Cardiac fibroblast (primary cell): ENCODE data around the gene MYO1E.

ENCODE experiments used
- DNase-seq, 2 donors: peaks; one replicate each; pipeline versions ENCODE4 v3.0.0 to v3.0.0-alpha.2; 2010; ENCODE audit warnings: low read depth in 2 of 2
- H3K4me3 ChIP-seq, 2 donors: replicated peaks in 1 of 2; 1 replicate in 1 of 2; 2 replicates in 1 of 2; pipeline ENCODE4 v1.5.1; 2011; ENCODE audit warnings: low read depth in 2 of 2, low read length in 2 of 2, mild to moderate bottlenecking in 2 of 2, moderate library complexity in 1 of 2
- TF ChIP-seq, protein P1 (sequence below): IDR thresholded peaks from one replicate; pipeline ENCODE4 v1.5.1; 2011; ENCODE audit warnings: low read depth, mild to moderate bottlenecking, low read length, inconsistent platforms

The MYO1E gene

DNA sequence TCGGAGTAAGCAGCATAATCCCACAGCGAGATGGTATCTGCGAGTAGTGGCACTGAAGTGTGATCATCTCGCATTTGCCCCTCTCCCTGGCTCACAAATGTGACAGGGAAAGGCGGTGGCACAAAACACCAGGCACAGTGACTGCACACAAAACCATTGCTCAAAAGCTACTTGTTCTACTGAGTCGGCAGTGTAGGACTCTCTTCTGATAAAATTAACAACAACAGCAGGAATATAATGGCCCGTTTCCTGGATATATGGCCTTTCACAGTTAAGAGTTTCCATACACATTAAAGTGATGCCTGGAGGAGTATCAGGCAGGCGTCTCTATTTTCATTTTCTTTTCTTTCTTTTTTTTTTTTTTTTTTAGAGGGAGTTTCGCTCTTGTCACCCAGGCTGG lies 69.0 kb downstream of the MYO1E start:
- TF ChIP-seq, protein P1, sequence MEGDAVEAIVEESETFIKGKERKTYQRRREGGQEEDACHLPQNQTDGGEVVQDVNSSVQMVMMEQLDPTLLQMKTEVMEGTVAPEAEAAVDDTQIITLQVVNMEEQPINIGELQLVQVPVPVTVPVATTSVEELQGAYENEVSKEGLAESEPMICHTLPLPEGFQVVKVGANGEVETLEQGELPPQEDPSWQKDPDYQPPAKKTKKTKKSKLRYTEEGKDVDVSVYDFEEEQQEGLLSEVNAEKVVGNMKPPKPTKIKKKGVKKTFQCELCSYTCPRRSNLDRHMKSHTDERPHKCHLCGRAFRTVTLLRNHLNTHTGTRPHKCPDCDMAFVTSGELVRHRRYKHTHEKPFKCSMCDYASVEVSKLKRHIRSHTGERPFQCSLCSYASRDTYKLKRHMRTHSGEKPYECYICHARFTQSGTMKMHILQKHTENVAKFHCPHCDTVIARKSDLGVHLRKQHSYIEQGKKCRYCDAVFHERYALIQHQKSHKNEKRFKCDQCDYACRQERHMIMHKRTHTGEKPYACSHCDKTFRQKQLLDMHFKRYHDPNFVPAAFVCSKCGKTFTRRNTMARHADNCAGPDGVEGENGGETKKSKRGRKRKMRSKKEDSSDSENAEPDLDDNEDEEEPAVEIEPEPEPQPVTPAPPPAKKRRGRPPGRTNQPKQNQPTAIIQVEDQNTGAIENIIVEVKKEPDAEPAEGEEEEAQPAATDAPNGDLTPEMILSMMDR: no peak
- no peak overlapping the region for H3K4me3 ChIP-seq
- DNase-seq: no peak

DNA sequence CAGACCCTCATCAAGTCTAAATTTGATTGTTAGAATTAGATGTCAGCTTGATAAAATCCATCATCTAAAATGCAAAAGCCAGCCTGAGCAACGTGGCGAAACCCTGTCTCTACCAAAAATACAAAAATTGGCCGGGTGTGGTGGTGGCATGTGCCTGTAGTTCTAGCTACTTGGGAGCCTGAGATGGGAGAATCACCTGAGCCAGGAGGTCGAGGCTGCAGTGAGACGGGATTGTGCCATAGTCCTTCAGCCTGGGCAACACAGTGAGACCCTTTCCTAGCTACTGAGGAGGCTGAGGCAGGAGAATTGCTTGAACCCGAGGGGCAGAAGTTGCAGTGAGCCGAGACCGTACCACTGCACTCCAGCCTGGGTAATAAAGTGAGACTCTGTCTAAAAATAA lies 69.5 kb downstream of the MYO1E start:
- no peak for DNase-seq
- TF ChIP-seq, protein P1: no peak
- no peak overlapping the region for H3K4me3 ChIP-seq

DNA sequence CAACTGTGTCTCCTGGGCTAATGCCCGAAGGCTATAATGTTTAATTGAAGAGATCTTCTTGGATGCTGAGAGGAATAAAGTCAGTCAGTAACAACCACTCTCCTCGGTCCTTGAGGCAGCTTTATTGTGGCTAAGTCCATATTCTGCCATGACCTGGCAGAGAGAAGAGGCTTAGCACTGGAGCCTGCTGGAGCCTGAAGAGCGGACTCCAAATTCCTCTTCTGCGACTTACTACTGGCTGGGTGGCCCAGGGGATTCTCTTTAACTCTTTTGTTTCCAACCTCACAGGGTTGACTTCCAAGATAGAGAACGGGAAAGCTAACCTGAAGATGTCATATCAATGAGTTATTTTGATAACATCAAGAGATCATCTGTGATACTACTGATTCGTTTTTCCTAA lies 71.1 kb downstream of the MYO1E start:
- no peak for DNase-seq
- no peak overlapping the region for H3K4me3 ChIP-seq

DNA sequence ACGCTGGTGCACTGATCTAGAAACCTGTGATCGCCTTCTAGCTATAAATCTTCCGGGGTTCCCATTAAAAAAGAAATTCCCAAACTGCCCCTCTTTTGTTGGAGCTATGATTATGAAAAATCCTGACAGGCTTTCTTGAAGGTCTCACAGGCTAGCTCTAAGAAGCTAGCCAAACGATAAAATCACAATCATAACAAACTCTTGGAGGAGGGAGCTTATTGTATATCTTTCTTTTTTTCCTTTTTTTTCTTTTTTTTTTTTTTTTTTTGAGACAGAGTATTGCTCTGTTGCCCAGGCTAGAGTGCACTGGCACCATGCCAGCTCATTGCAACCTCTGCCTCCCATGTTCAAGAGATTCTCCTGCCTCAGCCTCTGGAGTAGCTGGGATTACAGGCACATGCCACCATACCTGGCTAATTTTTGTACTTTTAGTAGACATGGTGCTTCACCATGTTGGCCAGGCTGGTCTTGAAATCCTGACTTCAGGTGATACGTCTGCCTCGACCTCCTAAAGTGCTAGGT lies 72.0 kb downstream of the MYO1E start:
- TF ChIP-seq, protein P1: no peak
- H3K4me3 ChIP-seq: no peak overlapping the region
- DNase-seq: peak in 1 of 2 donors; percentile 49

More for the DNA sequence above, 71.1 kb downstream of the MYO1E start:
- TF ChIP-seq, protein P1: no peak

DNA sequence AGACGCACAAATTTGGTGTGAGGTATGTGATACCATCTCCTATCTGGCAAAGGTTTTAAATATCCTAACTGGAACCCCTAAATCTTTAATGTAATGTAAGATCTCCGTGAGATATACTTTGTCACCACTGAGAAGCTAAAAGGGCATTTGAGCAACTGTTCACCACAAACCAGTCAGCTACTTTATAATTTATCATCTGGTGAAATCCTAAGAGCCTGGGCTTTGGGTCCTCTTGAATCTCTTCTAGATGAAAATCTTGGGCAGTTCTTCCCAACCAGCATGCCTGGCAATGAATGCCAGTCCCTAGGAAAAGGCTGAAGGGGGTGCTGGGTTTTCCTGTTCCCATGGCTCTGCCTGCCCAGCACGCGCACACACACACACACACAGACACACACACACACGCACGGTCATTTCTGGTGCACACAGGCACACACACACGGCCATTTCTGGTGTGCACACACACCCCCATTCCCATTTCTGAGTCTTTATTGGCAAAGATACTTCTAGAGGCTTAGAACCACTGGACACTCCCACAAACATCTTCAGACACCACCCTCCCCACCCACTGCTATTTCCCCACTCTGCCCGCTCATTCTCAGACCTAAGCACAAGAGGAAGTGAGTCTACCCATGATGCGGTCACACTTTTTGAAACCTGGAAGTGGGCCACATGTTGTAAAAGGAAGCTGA lies 72.6 kb downstream of the MYO1E start:
- H3K4me3 ChIP-seq: no peak overlapping the region
- TF ChIP-seq, protein P1: no peak
- peak; percentile 97 to 99 for DNase-seq

DNA sequence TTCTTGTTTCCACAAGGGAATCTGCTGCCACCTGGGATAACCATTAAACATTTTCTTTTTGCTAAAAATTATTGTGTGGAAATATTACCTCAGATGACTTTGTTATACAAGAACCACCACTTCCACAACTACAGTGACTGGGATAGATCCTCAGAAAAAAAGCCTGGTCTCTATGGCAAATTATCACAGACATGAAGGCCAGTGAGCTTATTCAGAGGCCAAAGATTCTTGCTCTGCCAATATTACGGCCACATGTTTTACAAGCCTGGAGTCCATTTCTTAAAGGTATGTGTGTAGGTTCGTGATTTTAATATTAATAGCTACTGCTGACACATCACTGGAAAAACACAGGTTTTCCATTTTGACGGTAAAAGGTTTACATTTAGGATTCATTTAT lies 73.8 kb downstream of the MYO1E start:
- no peak overlapping the region for H3K4me3 ChIP-seq
- TF ChIP-seq, protein P1: no peak
- DNase-seq: no peak
